NCI-H2196 (cell line): ENCODE data around the gene SLC25A53.

Experiments used
- DNase-seq: peaks from one replicate; lab custom pipeline; 2025; ENCODE audit not compliant: unreplicated experiment; lab: John Stamatoyannopoulos, UW

Gene SLC25A53

GRCh38 chrX:104156630-104157529, at the start of gene SLC25A53:
Gene SLC25A53, minus strand, starts transcription at chrX:104157009. Its CDS starts 51,752 bp downstream, at chrX:104105257.
- DNase-seq: peak; percentile 67

DNA sequence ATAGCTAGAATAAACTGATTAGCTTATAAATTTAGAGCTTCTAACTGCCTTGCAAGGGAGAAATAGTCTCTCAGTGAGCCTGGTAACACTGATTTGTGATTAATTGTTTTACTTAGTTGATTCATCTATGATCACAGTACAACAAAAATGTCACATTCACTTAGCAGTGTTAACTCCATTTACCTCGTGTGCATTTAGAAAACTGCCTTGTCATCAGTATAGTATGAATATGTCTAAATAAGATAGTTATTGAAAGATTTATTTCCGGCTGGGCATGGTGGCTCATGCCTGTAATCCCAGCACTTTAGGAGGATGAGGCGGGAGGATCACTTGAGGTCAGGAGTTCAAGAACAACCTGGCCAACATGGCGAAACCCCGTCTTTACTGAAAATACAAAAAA, 48.7 kb upstream of the SLC25A53 start:
- no peak for DNase-seq

DNA sequence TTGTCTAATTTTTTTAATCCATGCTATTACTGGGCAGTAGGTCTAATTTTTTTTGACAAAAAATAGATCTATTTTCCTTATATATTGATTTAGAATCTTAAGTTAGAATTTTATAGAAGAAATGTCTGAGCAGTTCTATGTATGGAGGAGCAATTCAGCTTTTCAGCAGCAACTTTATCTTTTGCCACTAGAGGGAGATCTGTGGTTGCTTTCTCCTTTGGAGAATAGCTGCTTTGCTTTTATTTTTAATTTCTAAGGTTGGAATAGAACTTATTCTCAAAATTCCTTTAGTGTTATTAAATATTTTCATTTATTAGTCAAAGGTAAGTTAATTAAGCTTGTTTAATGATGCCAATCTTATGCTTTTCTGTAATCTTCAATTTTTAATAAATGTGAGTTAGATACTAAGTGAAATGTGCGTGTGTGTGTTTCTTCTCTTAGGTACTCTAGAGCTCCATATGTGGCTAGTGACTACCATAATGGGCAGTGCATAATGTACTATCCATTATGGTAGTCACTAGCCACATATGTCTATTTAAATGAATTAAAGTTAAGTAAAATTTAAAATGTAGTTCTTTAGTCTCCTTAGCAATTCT, 38.8 kb upstream of the SLC25A53 start:
- peak; percentile 23 for DNase-seq

DNA sequence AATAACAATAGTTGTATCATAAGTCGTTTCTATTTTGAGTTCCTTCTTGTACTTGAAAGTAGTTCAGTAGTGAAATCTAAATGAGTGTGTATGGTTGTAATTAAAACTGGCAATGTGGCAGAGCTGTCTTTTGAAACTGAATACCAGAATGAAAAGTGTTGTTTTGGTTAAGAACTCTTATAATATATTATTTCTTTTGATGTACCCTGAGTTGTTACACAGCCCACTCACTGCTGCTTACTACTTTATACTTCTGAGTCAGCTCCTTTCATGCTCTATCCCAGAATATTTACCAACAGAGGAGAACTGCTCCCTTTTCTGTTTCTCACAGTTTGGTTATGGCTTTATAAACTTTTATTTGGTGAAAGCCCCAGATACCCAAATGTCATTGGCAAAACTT, 38.2 kb upstream of the SLC25A53 start:
- DNase-seq: no peak

DNA sequence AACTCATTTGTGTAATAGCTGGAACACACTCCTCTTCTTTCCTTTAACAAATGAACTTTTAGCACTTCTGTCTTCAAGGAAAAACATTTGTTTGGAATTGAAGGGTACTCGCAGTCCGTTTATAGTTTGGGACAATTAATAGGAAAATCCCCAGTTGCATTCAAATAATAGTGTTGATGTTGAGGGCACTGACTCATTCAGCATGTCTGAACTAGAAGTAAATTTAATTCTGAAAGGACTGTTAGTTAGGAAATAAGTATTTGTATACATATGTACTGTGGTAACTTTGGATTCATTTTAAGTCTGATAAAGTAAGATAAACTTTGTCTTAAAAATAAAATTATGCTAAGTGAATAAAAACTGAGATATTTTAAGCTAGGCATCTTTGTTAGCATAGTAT, 36.7 kb upstream of the SLC25A53 start:
- DNase-seq: no peak

DNA sequence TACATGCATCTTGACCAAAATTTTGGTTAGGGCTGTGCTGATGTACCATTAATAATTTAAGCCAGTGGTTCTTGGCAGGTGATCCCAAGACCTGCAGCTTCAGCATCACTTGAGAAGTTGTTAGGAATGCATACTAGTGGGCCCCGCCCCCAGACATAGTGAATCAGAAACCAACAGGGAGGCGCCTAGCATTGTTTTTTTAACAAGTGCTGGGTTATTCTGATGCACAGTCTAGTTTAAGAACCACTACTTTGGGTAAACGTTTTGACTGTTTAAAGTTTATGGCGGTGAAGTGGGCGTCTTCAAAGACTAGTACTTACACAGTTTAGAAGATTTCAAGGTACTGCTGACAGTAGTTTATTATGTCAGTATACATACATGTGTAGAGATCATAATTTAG, 33.0 kb upstream of the SLC25A53 start:
- DNase-seq: no peak

DNA sequence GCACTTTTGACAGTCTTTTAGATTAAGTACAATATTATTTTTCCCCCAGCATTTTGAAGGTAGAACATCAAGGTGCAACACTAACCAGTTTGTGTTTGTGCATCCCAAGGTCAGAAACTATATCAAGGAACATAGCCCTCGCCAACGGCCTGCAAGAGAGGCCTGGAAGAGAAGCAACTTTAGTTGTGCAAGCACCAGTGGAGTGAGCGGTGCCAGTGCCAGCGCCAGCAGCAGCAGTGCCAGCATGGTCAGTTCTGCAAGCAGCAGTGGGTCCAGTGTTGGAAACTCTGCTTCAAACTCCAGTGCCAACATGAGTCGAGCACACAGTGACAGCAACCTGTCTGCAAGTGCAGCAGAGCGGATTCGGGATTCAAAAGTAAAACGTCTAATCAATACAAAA, 31.1 kb upstream of the SLC25A53 start:
- DNase-seq: no peak

GRCh38 chrX:104183685-104184084, 26.9 kb upstream of the SLC25A53 start:
- no peak for DNase-seq

DNA sequence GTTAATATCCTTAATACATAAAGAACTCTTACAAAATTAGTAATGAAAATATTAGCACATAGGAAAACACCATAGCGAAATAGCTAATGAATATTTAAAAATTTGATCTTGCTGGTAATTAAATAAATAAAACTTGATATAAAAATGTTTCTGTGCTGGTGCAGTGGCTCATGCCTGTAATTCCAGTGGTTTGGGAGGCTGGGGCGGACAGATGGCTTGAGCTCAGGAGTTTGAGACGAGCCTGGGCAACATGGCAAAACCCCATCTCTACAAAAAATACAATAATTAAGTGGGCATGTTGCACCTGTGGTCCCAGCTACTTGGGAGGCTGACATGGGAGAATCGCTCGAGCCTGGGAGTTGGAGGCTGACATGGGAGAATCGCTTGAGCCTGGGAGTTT, 17.0 kb upstream of the SLC25A53 start:
- no peak for DNase-seq

GRCh38 chrX:104172788-104173187, 16.0 kb upstream of the SLC25A53 start:
- no peak for DNase-seq

GRCh38 chrX:104172121-104172520, 15.3 kb upstream of the SLC25A53 start:
- no peak for DNase-seq

GRCh38 chrX:104168127-104168526, 11.3 kb upstream of the SLC25A53 start:
- no peak for DNase-seq

DNA sequence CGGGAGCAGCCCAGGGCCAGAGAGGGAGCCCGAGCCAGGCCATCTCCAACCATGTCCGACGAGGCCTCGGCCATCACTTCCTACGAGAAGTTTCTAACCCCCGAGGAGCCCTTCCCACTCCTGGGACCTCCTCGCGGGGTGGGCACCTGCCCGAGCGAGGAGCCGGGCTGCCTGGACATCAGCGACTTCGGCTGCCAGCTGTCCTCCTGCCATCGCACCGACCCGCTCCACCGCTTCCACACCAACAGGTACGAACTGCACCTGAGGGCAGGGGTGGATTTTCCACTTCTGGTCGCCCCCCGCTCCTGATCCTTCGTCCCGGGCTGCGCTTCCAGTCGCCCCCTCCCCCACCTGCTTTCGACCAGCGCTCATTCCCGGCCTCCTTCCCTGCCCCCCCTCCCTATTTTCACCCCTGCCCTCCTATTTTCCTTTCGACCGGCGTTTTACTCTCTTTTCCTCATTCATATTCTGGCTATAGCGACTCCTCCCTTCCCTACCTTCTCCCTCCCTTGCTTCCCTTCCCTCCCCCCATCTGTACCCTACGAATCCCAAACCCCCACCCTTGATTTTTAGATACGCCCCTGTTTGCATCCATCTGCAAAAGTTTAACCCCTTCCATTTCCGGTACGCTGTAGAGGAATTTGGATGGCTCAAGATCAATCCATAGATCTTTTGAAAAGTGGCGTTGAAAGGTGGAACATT, 10.1 kb upstream of the SLC25A53 start:
- no peak for DNase-seq

DNA sequence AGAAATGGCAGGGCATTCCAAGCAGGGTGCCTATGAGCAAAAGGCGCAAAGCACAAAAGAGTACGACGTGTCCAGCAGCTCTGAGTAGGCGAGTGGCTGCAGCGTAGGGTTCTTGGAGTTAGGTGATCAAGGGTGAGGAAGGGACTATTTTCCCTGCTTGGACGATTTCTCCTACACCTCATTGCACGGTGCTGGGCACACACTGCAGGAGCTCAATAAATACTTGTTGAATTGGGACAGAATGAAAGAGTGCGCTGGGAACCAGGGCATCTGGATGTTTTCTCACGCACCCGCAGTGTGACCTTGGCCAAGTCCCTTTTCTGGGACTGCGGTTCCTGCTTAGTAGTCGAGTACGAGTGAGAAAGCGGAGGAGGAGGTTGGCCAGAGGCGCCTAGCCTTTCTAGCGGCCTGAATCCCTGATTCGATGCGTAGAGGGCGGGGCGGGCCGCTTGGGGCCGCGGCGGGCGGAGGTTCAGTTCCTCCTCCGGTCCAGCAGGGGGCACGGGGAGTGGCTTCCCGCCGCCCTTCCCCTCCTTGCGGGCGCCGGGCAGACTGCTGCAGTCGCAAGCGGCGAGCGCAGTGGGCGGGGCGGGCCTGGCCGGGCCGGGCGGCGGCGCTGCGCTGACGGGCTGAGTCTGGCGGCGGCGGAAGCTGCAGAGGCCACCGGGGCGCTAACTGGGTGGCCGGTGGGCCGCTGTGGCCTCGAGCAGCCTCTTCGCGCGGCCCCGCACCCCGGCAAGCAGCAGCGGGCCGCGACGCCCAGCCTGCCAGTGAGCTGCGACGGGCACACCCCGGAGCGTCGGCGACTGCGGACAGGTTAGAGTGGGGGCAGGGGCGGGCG, 9.3 kb upstream of the SLC25A53 start, which contains the start of gene FAM199X:
Gene FAM199X (plus strand): TSS at position 560 of the 841 bp plus-strand sequence. CDS start 333 bp downstream, outside the sequence.
- peak; percentile 82 for DNase-seq

DNA sequence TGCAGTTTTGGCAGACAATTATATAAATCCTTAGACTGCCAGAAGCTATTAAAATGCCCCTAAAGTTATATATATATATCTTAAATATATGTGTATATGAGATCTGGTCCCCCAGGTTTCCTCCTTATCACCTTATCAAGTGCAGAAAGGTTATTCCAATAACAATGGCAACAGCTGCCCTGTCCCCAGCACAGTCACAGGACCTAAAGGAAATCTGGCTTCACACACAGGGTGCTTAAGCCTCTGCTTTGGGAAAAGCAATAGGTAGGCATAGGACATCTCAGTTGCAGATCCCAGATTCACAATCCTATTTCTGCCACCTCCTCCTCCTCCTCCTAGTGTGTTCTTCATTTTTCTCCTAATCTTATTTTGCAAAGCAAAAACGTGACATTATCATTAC, 5.8 kb downstream of the SLC25A53 start:
- DNase-seq: no peak

GRCh38 chrX:104141087-104141760, 15.6 kb downstream of the SLC25A53 start:
- no peak for DNase-seq

GRCh38 chrX:104137496-104137895, 19.3 kb downstream of the SLC25A53 start:
- no peak for DNase-seq

DNA sequence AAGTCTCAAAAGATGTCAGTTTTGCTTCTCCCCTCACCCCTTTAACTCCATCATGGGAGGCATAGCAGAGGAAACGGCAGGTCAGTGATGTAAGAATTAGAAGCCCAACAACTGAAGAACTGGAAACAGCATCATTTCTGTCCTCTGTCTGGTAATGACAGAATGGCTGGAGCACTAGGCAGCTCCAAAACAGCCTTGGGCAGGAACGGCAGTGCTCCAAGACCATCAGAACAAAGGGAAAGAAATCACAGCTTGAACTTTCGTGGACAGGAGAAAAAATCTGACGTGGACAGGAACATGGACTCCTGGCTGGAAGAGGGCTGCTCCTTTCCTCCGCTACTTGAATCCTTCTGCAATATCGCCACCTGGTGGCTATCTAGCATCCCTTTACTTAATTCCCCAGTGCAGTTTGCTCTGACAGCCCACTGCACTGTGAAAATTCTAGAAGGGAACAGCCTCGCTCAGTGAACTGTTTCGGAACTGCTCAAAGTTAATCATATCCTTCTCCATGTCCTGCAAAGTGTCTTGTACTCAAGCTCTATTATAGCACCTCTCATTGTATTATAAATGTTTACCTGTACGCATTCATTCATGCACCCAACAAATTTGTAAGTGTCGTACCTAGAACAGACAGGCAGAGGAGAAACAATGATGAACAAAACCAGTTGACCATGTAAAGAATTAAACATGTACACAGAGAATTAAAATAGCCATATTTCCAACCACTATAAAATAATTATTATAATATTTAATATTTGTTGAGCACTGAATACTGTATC, 20.4 kb downstream of the SLC25A53 start:
- DNase-seq: peak; percentile 71

DNA sequence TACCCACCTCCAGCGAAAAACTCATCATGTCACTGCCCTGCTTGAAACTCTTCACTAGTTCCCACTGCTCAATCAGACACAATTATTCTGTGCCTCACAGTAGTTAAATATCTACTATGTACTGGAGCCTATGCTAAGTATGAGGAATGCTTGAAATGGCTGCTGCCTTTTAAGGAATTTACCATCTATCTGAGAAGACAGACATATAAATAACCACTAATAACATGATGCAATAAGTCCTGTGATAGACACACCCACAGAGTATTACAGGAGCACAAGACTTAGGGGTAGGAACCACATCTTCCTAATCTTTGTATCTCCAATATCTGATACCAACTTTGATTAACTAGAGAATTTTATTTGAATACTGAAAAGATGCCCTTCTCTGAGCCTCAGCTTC, 21.1 kb downstream of the SLC25A53 start:
- DNase-seq: no peak
